ENCODE data around the gene ZNF576.
"Not testable (repeated sequence)": the region's sequence is repeated elsewhere in the genome, so short reads cannot be mapped to it uniquely, and the experiment has no call there.

ZNF576 gene

GRCh38 chr19:43575156-43575950 is 21.0 kb upstream of the ZNF576 start, which contains the start of the genes PINLYP and XRCC1:
Gene PINLYP, plus strand, starts transcription at chr19:43575801. Its CDS starts 1,391 bp downstream, at chr19:43577192.
Gene XRCC1, minus strand, starts transcription at chr19:43575527. Its CDS starts 69 bp downstream, at chr19:43575458.
- DNase-seq, result peak; percentile 98

GRCh38 chr19:43575955-43576878 is 20.2 kb upstream of the ZNF576 start:
- DNase-seq, result no peak

GRCh38 chr19:43578787-43579186 is 17.6 kb upstream of the ZNF576 start:
- no peak for DNase-seq

GRCh38 chr19:43581467-43581866 is 14.9 kb upstream of the ZNF576 start:
- DNase-seq, result no peak

GRCh38 chr19:43582495-43582894 is 13.9 kb upstream of the ZNF576 start:
- DNase-seq, result no peak

- DNase-seq, result no peak
Measured at GRCh38 chr19:43584484-43584883, 11.9 kb upstream of the ZNF576 start.

- DNase-seq, result no peak
Measured at GRCh38 chr19:43586346-43586745, 10.0 kb upstream of the ZNF576 start.

- DNase-seq, result not testable (repeated sequence)
Measured at GRCh38 chr19:43587029-43587428, 9.4 kb upstream of the ZNF576 start.

GRCh38 chr19:43589277-43589676 is 7.1 kb upstream of the ZNF576 start:
- no peak for DNase-seq

- DNase-seq, result no peak
Measured at GRCh38 chr19:43589678-43590077, 6.7 kb upstream of the ZNF576 start.

- DNase-seq, result no peak
Measured at GRCh38 chr19:43591904-43592772, 4.3 kb upstream of the ZNF576 start.

GRCh38 chr19:43592800-43593350 is 3.5 kb upstream of the ZNF576 start:
- no peak for DNase-seq

GRCh38 chr19:43594081-43594697 is 2.2 kb upstream of the ZNF576 start:
- DNase-seq, result no peak

GRCh38 chr19:43594710-43595604 is 1.4 kb upstream of the ZNF576 start:
- DNase-seq, result peak; percentile 50

GRCh38 chr19:43595605-43595998 is 793 bp upstream of the ZNF576 start:
- DNase-seq, result no peak

- no peak for DNase-seq
Measured at GRCh38 chr19:43596842-43597461, 557 bp downstream of the ZNF576 start.

GRCh38 chr19:43597876-43598275 is 1.5 kb downstream of the ZNF576 start:
- DNase-seq, result no peak

- DNase-seq, result no peak
Measured at GRCh38 chr19:43598445-43599240, 2.2 kb downstream of the ZNF576 start.

- no peak for DNase-seq
Measured at GRCh38 chr19:43599635-43600295, 3.4 kb downstream of the ZNF576 start.

Measured in fibroblast of skin of right quadriceps (primary cell).